ENCODE data around the gene DNAJC3. TPM values are rescaled to one million over a fixed set of nuclear protein-coding genes. Genes with fewer than 3 reads are reported as not detected.

The DNAJC3 gene
- polyA plus RNA-seq, 1 of the 3 experiments (the other 2 are of a cell fraction) = 5.8 TPM

DNA sequence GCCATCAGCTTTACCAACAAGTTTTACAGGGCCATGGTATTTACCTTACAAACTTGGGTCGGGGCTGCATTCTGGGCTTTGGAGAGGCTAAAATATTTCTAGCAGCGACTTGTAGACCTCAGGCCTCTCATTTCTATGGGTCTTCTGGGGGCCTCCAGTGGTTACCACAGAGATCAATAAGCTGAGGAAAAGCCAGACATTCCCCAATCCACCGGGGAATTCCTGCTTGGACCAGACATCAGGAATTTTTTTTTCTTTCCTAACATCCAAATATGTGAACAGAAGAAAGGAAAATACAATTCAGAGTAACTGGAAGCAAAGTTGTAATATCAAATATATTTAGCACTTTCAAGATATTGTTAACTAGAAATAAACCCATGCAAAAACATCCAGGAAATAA lies 33.9 kb upstream of the DNAJC3 start (continued):
- no peak for TF ChIP-seq CHD2 (IDR thresholded peaks at IDR 0.05; ENCODE audit: low read length, partially characterized antibody)

DNA sequence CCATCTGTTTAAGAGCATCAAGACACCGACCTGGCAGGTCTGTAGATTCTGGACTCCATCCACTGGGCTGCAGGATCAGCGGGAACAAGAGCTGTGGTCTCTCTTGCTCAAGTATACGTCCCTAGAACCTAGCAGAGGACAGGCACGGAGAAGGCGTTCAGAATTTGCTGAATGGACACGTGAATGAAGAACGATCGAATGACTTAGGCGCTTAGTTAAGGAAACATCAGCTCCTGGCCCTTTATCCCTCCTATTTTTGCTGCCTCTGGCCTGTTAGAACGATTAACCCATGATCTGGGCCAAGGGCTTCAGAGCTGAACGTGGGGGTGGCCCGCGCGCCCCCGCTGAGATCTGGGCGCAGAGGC lies 33.4 kb upstream of the DNAJC3 start:
- Histone ChIP-seq H3K4me3 (ENCODE audit: low read depth in 2 of 2, low read length in 1 of 2) (peak overlapping the region; percentile 79 to 85), H3F3A (replicated peaks; ENCODE audit: insufficient read depth) (peaks cover 8% of the 10 kb centered on the region), H3K9me2 (no peaks in the 10 kb centered on the region), H3K27ac (ENCODE audit: low read depth in 2 of 2, low read length in 1 of 2) (peak overlapping the region; percentile 64 to 90), H3K9ac (peak overlapping the region; percentile 73), H3K79me2 (ENCODE audit: insufficient read depth) (peaks cover 39% of the 10 kb centered on the region), H3K4me2 (peak overlapping the region; percentile 99), H3K27me3 (ENCODE audit: insufficient read depth) (no peaks in the 10 kb centered on the region), H2AFZ (ENCODE audit: low read depth) (peak overlapping the region; percentile 72; the same call in 1 of the 2 replicates), H4K20me1 (ENCODE audit: insufficient read depth) (no peaks in the 10 kb centered on the region; the same call in 1 of the 2 replicates), H3K9me3 (no peaks in the 10 kb centered on the region), H3K4me1 (ENCODE audit: control insufficient read depth in 1 of 2, insufficient read depth in 2 of 2, low read depth in 1 of 2, low read length in 1 of 2) (peaks cover 0 to 21% of the 10 kb centered on the region in 2 experiments; a peak in 2 of 4 replicates), H3K36me3 (replicated peaks in 1 of 2; ENCODE audit: control insufficient read depth in 1 of 2, insufficient read depth in 2 of 2, low read length in 1 of 2) (peaks cover 17 to 24% of the 10 kb centered on the region in 2 experiments)
- TF ChIP-seq, protein P1, sequence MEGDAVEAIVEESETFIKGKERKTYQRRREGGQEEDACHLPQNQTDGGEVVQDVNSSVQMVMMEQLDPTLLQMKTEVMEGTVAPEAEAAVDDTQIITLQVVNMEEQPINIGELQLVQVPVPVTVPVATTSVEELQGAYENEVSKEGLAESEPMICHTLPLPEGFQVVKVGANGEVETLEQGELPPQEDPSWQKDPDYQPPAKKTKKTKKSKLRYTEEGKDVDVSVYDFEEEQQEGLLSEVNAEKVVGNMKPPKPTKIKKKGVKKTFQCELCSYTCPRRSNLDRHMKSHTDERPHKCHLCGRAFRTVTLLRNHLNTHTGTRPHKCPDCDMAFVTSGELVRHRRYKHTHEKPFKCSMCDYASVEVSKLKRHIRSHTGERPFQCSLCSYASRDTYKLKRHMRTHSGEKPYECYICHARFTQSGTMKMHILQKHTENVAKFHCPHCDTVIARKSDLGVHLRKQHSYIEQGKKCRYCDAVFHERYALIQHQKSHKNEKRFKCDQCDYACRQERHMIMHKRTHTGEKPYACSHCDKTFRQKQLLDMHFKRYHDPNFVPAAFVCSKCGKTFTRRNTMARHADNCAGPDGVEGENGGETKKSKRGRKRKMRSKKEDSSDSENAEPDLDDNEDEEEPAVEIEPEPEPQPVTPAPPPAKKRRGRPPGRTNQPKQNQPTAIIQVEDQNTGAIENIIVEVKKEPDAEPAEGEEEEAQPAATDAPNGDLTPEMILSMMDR (IDR thresholded peaks at IDR 0.05) = no peak
- TF ChIP-seq, protein P2, sequence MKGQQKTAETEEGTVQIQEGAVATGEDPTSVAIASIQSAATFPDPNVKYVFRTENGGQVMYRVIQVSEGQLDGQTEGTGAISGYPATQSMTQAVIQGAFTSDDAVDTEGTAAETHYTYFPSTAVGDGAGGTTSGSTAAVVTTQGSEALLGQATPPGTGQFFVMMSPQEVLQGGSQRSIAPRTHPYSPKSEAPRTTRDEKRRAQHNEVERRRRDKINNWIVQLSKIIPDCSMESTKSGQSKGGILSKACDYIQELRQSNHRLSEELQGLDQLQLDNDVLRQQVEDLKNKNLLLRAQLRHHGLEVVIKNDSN (IDR thresholded peaks at IDR 0.05; ENCODE audit: borderline replicate concordance, low read depth) = 0 out of 2 replicates have a peak, but pooled peaks have one; percentile 28
- ChIA-PET CTCF (interaction anchor here (1.0 to 2.1 kb wide), 5 partner anchors 8 to 191 kb away, joined by 3 to 11 read pairs (median 4); no protein-coding TSS in a partner anchor), POLR2A (interaction anchor here (0.7 to 1.1 kb wide), 2 partner anchors 8 to 33 kb away, joined by 3 to 4 read pairs; partner anchors contain the start of gene DNAJC3)
- DNase-seq = peak; percentile 57
- WGBS (ENCODE audit: low lambda C conversion rate) = 3% methylated on average over 10 of the region's 16 CpGs

DNA sequence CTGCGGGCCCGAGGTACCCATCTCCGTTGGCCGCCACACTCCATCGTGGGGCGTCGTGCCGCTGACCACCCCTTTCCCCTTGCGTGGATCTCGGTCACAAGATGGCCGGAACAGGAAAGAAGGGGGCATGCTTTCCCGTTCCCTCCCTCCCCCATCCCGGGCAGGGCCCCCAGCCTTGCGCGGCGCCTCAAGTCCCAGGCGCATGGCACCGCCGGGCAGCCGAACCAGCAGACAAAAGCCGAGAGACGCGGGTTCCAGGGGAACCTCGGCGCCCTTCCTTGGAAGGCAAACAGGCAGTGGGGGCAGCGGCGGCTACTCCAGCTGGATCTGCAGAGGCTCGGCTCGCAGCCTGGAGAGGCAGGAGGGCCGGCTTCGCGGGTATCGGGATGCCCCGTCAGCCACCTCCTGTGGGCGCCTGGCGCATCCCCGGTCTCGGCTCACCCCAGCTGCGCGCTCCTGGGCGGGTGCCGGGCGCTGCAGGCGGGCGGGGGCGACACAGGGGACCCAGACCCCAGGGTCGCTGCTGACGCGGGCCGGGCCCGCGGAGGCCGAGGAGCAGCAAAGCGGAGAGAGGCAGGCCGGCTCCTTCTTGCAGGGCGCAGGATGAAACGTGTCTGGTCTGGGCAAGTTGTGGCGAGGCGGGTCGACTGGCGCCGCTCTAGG lies 32.9 kb upstream of the DNAJC3 start:
- peak overlapping the region; percentile 73 for H3K9ac ChIP-seq
- peak overlapping the region; percentile 99 for H3K4me2 ChIP-seq
- peak overlapping the region; percentile 64 to 90 for H3K27ac ChIP-seq (ENCODE audit: low read depth in 2 of 2, low read length in 1 of 2)
- peak overlapping the region; percentile 72; the same call in 1 of the 2 replicates for H2AFZ ChIP-seq (ENCODE audit: low read depth)
- peaks cover 0 to 21% of the 10 kb centered on the region in 2 experiments; a peak in 2 of 4 replicates for H3K4me1 ChIP-seq (ENCODE audit: control insufficient read depth in 1 of 2, insufficient read depth in 2 of 2, low read depth in 1 of 2, low read length in 1 of 2)
- no peaks in the 10 kb centered on the region for H3K27me3 ChIP-seq (ENCODE audit: insufficient read depth)
- DNase-seq = peak; percentile 80
- H3K4me3 ChIP-seq (ENCODE audit: low read depth in 2 of 2, low read length in 1 of 2) = peak overlapping the region; percentile 79 to 85
- peaks cover 34% of the 10 kb centered on the region for H3K79me2 ChIP-seq (ENCODE audit: insufficient read depth)
- WGBS (ENCODE audit: low lambda C conversion rate) = 0% methylated on average over 12 of the region's 62 CpGs
- POLR2A ChIA-PET = interaction anchor here (0.7 to 1.2 kb wide), 5 partner anchors 9 to 189 kb away, joined by 3 to 6 read pairs (median 3); partner anchors contain the start of gene DNAJC3
- H3K36me3 ChIP-seq (replicated peaks in 1 of 2; ENCODE audit: control insufficient read depth in 1 of 2, insufficient read depth in 2 of 2, low read length in 1 of 2) = peaks cover 12 to 20% of the 10 kb centered on the region in 2 experiments
- CTCF ChIA-PET = interaction anchor here (1.2 to 2.1 kb wide), 5 partner anchors 9 to 240 kb away, joined by 3 to 11 read pairs (median 6); no protein-coding TSS in a partner anchor
- H3K9me2 ChIP-seq = no peaks in the 10 kb centered on the region
- H3F3A ChIP-seq (replicated peaks; ENCODE audit: insufficient read depth) = peaks cover 11% of the 10 kb centered on the region
- H3K9me3 ChIP-seq = no peaks in the 10 kb centered on the region
- no peaks in the 10 kb centered on the region; the same call in 1 of the 2 replicates for H4K20me1 ChIP-seq (ENCODE audit: insufficient read depth)
- peak; percentile 67; the same call in 1 of the 2 replicates for TF ChIP-seq YY1 (IDR thresholded peaks at IDR 0.05; ENCODE audit: low read depth)
- peak; percentile 63 for TF ChIP-seq GABPA (IDR thresholded peaks at IDR 0.05; ENCODE audit: low read depth)
- TF ChIP-seq RAD21 (IDR thresholded peaks at IDR 0.05; ENCODE audit: low read length) = no peak
- TF ChIP-seq, protein P3, sequence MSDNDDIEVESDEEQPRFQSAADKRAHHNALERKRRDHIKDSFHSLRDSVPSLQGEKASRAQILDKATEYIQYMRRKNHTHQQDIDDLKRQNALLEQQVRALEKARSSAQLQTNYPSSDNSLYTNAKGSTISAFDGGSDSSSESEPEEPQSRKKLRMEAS (IDR thresholded peaks at IDR 0.05; ENCODE audit: low read depth) = peak; percentile 78
- no peak for TF ChIP-seq TEAD4 (IDR thresholded peaks at IDR 0.05; ENCODE audit: borderline replicate concordance, insufficient read depth)
- no peak for TF ChIP-seq SIN3A (IDR thresholded peaks at IDR 0.05; ENCODE audit: borderline replicate concordance, low read depth, low read length)
- no peak for TF ChIP-seq FOSL2 (IDR thresholded peaks at IDR 0.05; ENCODE audit: borderline replicate concordance, low read depth)
- no peak for TF ChIP-seq NFIC (IDR thresholded peaks at IDR 0.05; ENCODE audit: borderline replicate concordance)
- no peak for TF ChIP-seq TAF1 (IDR thresholded peaks at IDR 0.05; ENCODE audit: borderline replicate concordance, low read depth, low read length)
- TF ChIP-seq NRF1 (IDR thresholded peaks at IDR 0.05; ENCODE audit: low read depth, low read length) = no peak
- no peak for TF ChIP-seq FOXM1 (IDR thresholded peaks at IDR 0.05; ENCODE audit: low read depth)
- TF ChIP-seq, protein P4, sequence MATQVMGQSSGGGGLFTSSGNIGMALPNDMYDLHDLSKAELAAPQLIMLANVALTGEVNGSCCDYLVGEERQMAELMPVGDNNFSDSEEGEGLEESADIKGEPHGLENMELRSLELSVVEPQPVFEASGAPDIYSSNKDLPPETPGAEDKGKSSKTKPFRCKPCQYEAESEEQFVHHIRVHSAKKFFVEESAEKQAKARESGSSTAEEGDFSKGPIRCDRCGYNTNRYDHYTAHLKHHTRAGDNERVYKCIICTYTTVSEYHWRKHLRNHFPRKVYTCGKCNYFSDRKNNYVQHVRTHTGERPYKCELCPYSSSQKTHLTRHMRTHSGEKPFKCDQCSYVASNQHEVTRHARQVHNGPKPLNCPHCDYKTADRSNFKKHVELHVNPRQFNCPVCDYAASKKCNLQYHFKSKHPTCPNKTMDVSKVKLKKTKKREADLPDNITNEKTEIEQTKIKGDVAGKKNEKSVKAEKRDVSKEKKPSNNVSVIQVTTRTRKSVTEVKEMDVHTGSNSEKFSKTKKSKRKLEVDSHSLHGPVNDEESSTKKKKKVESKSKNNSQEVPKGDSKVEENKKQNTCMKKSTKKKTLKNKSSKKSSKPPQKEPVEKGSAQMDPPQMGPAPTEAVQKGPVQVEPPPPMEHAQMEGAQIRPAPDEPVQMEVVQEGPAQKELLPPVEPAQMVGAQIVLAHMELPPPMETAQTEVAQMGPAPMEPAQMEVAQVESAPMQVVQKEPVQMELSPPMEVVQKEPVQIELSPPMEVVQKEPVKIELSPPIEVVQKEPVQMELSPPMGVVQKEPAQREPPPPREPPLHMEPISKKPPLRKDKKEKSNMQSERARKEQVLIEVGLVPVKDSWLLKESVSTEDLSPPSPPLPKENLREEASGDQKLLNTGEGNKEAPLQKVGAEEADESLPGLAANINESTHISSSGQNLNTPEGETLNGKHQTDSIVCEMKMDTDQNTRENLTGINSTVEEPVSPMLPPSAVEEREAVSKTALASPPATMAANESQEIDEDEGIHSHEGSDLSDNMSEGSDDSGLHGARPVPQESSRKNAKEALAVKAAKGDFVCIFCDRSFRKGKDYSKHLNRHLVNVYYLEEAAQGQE (IDR thresholded peaks at IDR 0.05; ENCODE audit: low read depth, low read length) = no peak
- no peak for TF ChIP-seq CHD2 (IDR thresholded peaks at IDR 0.05; ENCODE audit: low read length, partially characterized antibody)
